A549 (cell line): ENCODE measurements around the gene ZBTB14. TPM values are rescaled to one million over a fixed set of nuclear protein-coding genes. Genes with fewer than 3 reads are reported as not detected.

Experiments used
- ATAC-seq, 2 experiments: fragments of 200-7000 bp in 1 of 2; fragments of >200 bp in 1 of 2; cut with Nextera tagmentation in 1 of 2; cut with Tn5 transposase in 1 of 2; 3 replicates each; pipeline versions ENCODE4 v1.8.0 to v1.9.1; 2018 to 2020; ENCODE audit warnings: mild to moderate bottlenecking in 1 of 2, moderate library complexity in 1 of 2
- CTCF ChIA-PET: fragments of 300-600 bp; sonication (Branson Sonifier 250); formaldehyde crosslinking; extraction: SDS; loops from one replicate; lab custom pipeline; 2021; ENCODE audit warnings: antibody characterized with exemption, inconsistent platforms; lab: Yijun Ruan, JAX
- POLR2A ChIA-PET: fragments of 350-600 bp; formaldehyde crosslinking; extraction: SDS; loops from one replicate; lab custom pipeline; 2021; ENCODE audit warnings: antibody characterized with exemption, inconsistent platforms; lab: Yijun Ruan, JAX
- DNase-seq, 2 experiments: peaks; one replicate each; pipeline versions ENCODE4 v3.0.0 to v3.0.0-alpha.2; 2011 to 2016; ENCODE audit warnings: low read depth in 1 of 2, low spot score in 1 of 2
- FAIRE-seq: peaks from 2 replicates; lab custom pipeline; 2011; peaks lifted over from hg19 to GRCh38; lab: Jason Lieb, UNC
- H3K27ac ChIP-seq, 2 experiments: fragments of >200 bp; sonication (Bioruptor Twin); formaldehyde crosslinking; 3 replicates each; pipeline ENCODE4 v1.5.1; 2016 to 2017
- H3K4me1 ChIP-seq: fragments of >200 bp; sonication (Bioruptor Twin); formaldehyde crosslinking; 3 replicates; pipeline ENCODE4 v1.6.1; 2016
- H3K4me2 ChIP-seq: fragments of >200 bp; sonication (Bioruptor Twin); formaldehyde crosslinking; 3 replicates; pipeline ENCODE4 v1.6.1; 2016
- H3K4me3 ChIP-seq: fragments of >200 bp; sonication (Bioruptor Twin); formaldehyde crosslinking; 3 replicates; pipeline ENCODE4 v1.5.1; 2016
- H3K9me3 ChIP-seq: fragments of >200 bp; sonication (Bioruptor Twin); formaldehyde crosslinking; 3 replicates; pipeline ENCODE4 v1.6.1; 2016
- ATOH8 ChIP-seq: fragments of 250-450 bp; sonication (Bioruptor Pico); IDR thresholded peaks from 2 replicates; pipeline ENCODE4 v1.5.0; 2020; ENCODE audit warnings: low read depth, mild to moderate bottlenecking, moderate library complexity
- BHLHE40 ChIP-seq: IDR thresholded peaks from 2 replicates; pipeline ENCODE4 v1.6.1; 2012; ENCODE audit warnings: low read depth, low read length, inconsistent platforms
- CEBPB ChIP-seq, 2 experiments: fragments of >200 bp in 1 of 2; sonication (Bioruptor Twin) in 1 of 2; formaldehyde crosslinking in 1 of 2; IDR thresholded peaks; 2 replicates each; pipeline ENCODE4 v1.6.1; 2012 to 2016
- CHD2 ChIP-seq: fragments of 150-350 bp; IDR thresholded peaks from 2 replicates; pipeline ENCODE4 v1.6.1; 2014; ENCODE audit warnings: low read length; ENCODE audit not compliant: partially characterized antibody
- E2F6 ChIP-seq: IDR thresholded peaks from 2 replicates; pipeline ENCODE4 v1.6.1; 2012; ENCODE audit warnings: low read depth, borderline replicate concordance
- EHF ChIP-seq: fragments of 250-450 bp; sonication (Bioruptor Pico); IDR thresholded peaks from 2 replicates; pipeline ENCODE4 v1.5.0; 2020; ENCODE audit warnings: mild to moderate bottlenecking
- EP300 ChIP-seq, 2 experiments: fragments of >200 bp; sonication (Bioruptor Twin); formaldehyde crosslinking; IDR thresholded peaks; 2 replicates in 1 of 2; 3 replicates in 1 of 2; pipeline ENCODE4 v1.6.1; 2016 to 2017
- ESRRA ChIP-seq: fragments of 150-350 bp; IDR thresholded peaks from 2 replicates; pipeline ENCODE4 v1.6.1; 2014; ENCODE audit warnings: mild to moderate bottlenecking, low read length, borderline replicate concordance
- FOSL2 ChIP-seq, 2 experiments: fragments of 450-650 bp in 1 of 2; fragments of >200 bp in 1 of 2; sonication (Bioruptor Twin) in 1 of 2; formaldehyde crosslinking; IDR thresholded peaks; 2 replicates each; pipeline versions ENCODE4 v1.5.0 to v1.6.1; 2016 to 2020; ENCODE audit warnings: mild to moderate bottlenecking in 1 of 2, moderate library complexity in 1 of 2
- FOXS1 ChIP-seq: fragments of 250-450 bp; sonication (Bioruptor Pico); IDR thresholded peaks from 2 replicates; pipeline ENCODE4 v1.5.0; 2020; ENCODE audit warnings: mild to moderate bottlenecking, moderate library complexity
- GATA3 ChIP-seq: IDR thresholded peaks from 2 replicates; pipeline ENCODE4 v1.6.1; 2012; ENCODE audit warnings: borderline replicate concordance
- HES2 ChIP-seq: fragments of >200 bp; sonication (Bioruptor Twin); formaldehyde crosslinking; IDR thresholded peaks from 2 replicates; pipeline ENCODE4 v1.6.1; 2016
- HMGXB4 ChIP-seq: fragments of 250-450 bp; sonication (Bioruptor Pico); IDR thresholded peaks from 2 replicates; pipeline ENCODE4 v1.5.0; 2021; ENCODE audit warnings: mild to moderate bottlenecking, moderate library complexity, borderline replicate concordance
- NFE2L2 ChIP-seq: fragments of 150-350 bp; conservative IDR thresholded peaks from 2 replicates; pipeline ENCODE4 v1.6.1; 2014; ENCODE audit warnings: low read length
- NR3C1 ChIP-seq: fragments of >200 bp; sonication (Bioruptor Twin); formaldehyde crosslinking; IDR thresholded peaks from 3 replicates; pipeline ENCODE4 v1.6.1; 2017
- PBX3 ChIP-seq: IDR thresholded peaks from 2 replicates; pipeline ENCODE4 v1.6.1; 2012
- POLR2AphosphoS2 ChIP-seq: conservative IDR thresholded peaks from 2 replicates; pipeline ENCODE4 v1.6.1; 2012; ENCODE audit warnings: low read length, improper control_type of control experiment, inconsistent platforms
- SREBF2 ChIP-seq: fragments of 450-650 bp; IDR thresholded peaks from 2 replicates; pipeline ENCODE4 v1.6.1; 2014; ENCODE audit warnings: mild to moderate bottlenecking, moderate library complexity
- USF2 ChIP-seq: fragments of 450-650 bp; IDR thresholded peaks from 2 replicates; pipeline ENCODE4 v1.6.1; 2014; ENCODE audit warnings: antibody characterized with exemption
- WGBS: methylation state at CpG from one replicate; pipeline ENCODE4 v1.1.6; 2017; ENCODE audit errors: missing lambda C conversion rate; 5-methylcytosine and 5-hydroxymethylcytosine counted together
- polyA plus RNA-seq, 4 experiments: library from polyadenylated mRNA; depleted of rRNA in 3 of 4; stranded (reverse); fragments of >200 nt; fragmentation: RNase III in 1 of 4; extraction: RNeasy Plus Mini Kit Qiagen cat#74134 plus additional on column Dnase treatment in 1 of 4; gene quantifications; 2 replicates in 3 of 4; 3 replicates in 1 of 4; pipeline ENCODE4 v1.2.3, GENCODE V29; 2011 to 2017
- TF ChIP-seq, protein P1 (sequence below): fragments of 150-350 bp; IDR thresholded peaks from 2 replicates; pipeline ENCODE4 v1.6.1; 2014; ENCODE audit warnings: low read depth, mild to moderate bottlenecking, low read length

ZBTB14 gene
- polyA plus RNA-seq, 2 of the 4 experiments (the other 2 are of a cell fraction) = 7.1 to 23.4 TPM

- no peak overlapping the region for H3K4me3 ChIP-seq
- ChIA-PET CTCF (no interaction called here), POLR2A (no interaction called here)
- ATAC-seq (no peak), FAIRE-seq (no peak), DNase-seq (no peak)
- 91% methylated on average over 2 of the region's 2 CpGs for WGBS
- no peaks in the 10 kb centered on the region for H3K4me1 ChIP-seq
- H3K9me3 ChIP-seq = no peaks in the 10 kb centered on the region
- no peak overlapping the region for H3K4me2 ChIP-seq
- H3K27ac ChIP-seq = no peak overlapping the region
- TF ChIP-seq, protein P1, sequence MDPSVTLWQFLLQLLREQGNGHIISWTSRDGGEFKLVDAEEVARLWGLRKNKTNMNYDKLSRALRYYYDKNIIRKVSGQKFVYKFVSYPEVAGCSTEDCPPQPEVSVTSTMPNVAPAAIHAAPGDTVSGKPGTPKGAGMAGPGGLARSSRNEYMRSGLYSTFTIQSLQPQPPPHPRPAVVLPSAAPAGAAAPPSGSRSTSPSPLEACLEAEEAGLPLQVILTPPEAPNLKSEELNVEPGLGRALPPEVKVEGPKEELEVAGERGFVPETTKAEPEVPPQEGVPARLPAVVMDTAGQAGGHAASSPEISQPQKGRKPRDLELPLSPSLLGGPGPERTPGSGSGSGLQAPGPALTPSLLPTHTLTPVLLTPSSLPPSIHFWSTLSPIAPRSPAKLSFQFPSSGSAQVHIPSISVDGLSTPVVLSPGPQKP = no peak
- no peak for TF ChIP-seq USF2
- TF ChIP-seq E2F6 = no peak
- TF ChIP-seq HES2 = no peak
- no peak for TF ChIP-seq FOXS1 (CRISPR knock-in tag)
- no peak for TF ChIP-seq PBX3
- no peak for TF ChIP-seq ESRRA
- no peak for TF ChIP-seq BHLHE40
- no peak for TF ChIP-seq NR3C1
- TF ChIP-seq SREBF2 = no peak
- TF ChIP-seq CEBPB (IDR thresholded peaks at IDR 0.05) = no peak
- no peak for TF ChIP-seq ATOH8 (CRISPR knock-in tag)
Observed at GRCh38 chr18:5288517-5288935, 7.0 kb downstream of the ZBTB14 start.

GRCh38 chr18:5287854-5288253 is 7.7 kb downstream of the ZBTB14 start:
- no peak for ATAC-seq
- H3K4me2 ChIP-seq = no peak overlapping the region
- no peak overlapping the region for H3K27ac ChIP-seq
- no peaks in the 10 kb centered on the region for H3K4me1 ChIP-seq
- no peak for FAIRE-seq
- ChIA-PET CTCF (no interaction called here), POLR2A (no interaction called here)
- WGBS = 95% methylated on average over 2 of the region's 2 CpGs
- TF ChIP-seq CHD2 (no peak), FOSL2 (IDR thresholded peaks at IDR 0.05) (no peak), FOSL2 (CRISPR knock-in tag; IDR thresholded peaks at IDR 0.05) (no peak), HMGXB4 (CRISPR knock-in tag) (no peak), NFE2L2 (no peak), GATA3 (no peak), EHF (CRISPR knock-in tag) (no peak), USF2 (no peak), SREBF2 (no peak), EP300 (IDR thresholded peaks at IDR 0.05) (no peak), POLR2AphosphoS2 (no peak)
- DNase-seq = no peak
- no peaks in the 10 kb centered on the region for H3K9me3 ChIP-seq
- H3K4me3 ChIP-seq = no peak overlapping the region
